IMR-90 (cell line): ENCODE measurements around the gene PRLH. TPM values are rescaled to one million over a fixed set of nuclear protein-coding genes. Genes with fewer than 3 reads are reported as not detected.
A peak's percentile ranks its signal among the peaks of the same experiment; 100 is the strongest.

Experiments
- ATAC-seq: fragments of 200-7000 bp; cut with Tn5 transposase; 2 replicates; pipeline ENCODE4 v1.9.1; 2020; ENCODE audit warnings: low read depth, mild to moderate bottlenecking, moderate library complexity
- BruUV-seq: library from RNA; stranded (reverse); fragments of 400-500 nt; replicated peaks from 2 replicates; lab custom pipeline; 2021; lab: Mats Ljungman, UMichigan
- CTCF ChIA-PET: fragments of 300-600 bp; formaldehyde crosslinking; extraction: SDS; loops from one replicate; lab custom pipeline; 2021; ENCODE audit warnings: antibody characterized with exemption; lab: Yijun Ruan, JAX
- POLR2A ChIA-PET: fragments of 300-600 bp; sonication (Branson Sonifier 250); formaldehyde crosslinking; loops from one replicate; lab custom pipeline; 2022; ENCODE audit warnings: antibody characterized with exemption; ENCODE audit not compliant: unreplicated experiment; lab: Charles Lee
- DNase-seq: peaks from one replicate; pipeline ENCODE4 v3.0.0; 2013
- H2AFZ ChIP-seq: replicated peaks from 2 replicates; pipeline ENCODE3; 2013; ENCODE audit warnings: low read length, mild to moderate bottlenecking; ENCODE audit not compliant: poor library complexity
- H2AK5ac ChIP-seq: 2 replicates; pipeline ENCODE4 v1.6.1; 2013; ENCODE audit warnings: low read depth, low read length, inconsistent platforms
- H2AK9ac ChIP-seq: replicated peaks from 2 replicates; pipeline ENCODE3; 2013; ENCODE audit warnings: mild to moderate bottlenecking, low read depth, low read length, moderate library complexity; ENCODE audit not compliant: poor library complexity
- H2BK120ac ChIP-seq: 2 replicates; pipeline ENCODE4 v1.6.1; 2013; ENCODE audit warnings: low read depth, low read length, inconsistent platforms
- H2BK15ac ChIP-seq: 3 replicates; pipeline ENCODE4 v1.6.1; 2013; ENCODE audit warnings: low read depth, low read length, inconsistent platforms
- H2BK20ac ChIP-seq: 2 replicates; pipeline ENCODE4 v1.6.1; 2013; ENCODE audit warnings: low read depth, mild to moderate bottlenecking, inconsistent platforms, low read length, moderate library complexity
- H2BK5ac ChIP-seq: 2 replicates; pipeline ENCODE4 v1.6.1; 2013; ENCODE audit warnings: mild to moderate bottlenecking, low read depth, low read length, inconsistent platforms; ENCODE audit not compliant: poor library complexity, severe bottlenecking
- H3K14ac ChIP-seq: replicated peaks from 2 replicates; pipeline ENCODE4 v1.6.1; 2013; ENCODE audit warnings: low read depth, low read length, inconsistent platforms
- H3K18ac ChIP-seq: 2 replicates; pipeline ENCODE4 v1.6.1; 2013; ENCODE audit warnings: low read depth, low read length, control low read depth
- H3K23ac ChIP-seq: 2 replicates; pipeline ENCODE4 v1.6.1; 2013; ENCODE audit warnings: low read depth, low read length, inconsistent platforms
- H3K27ac ChIP-seq: 2 replicates; pipeline ENCODE4 v1.5.1; 2013; ENCODE audit warnings: mild to moderate bottlenecking, control low read depth, low read length; ENCODE audit not compliant: insufficient read depth
- H3K27me3 ChIP-seq: 2 replicates; pipeline ENCODE4 v1.6.1; 2013; ENCODE audit warnings: low read length; ENCODE audit not compliant: control insufficient read depth, insufficient read depth
- H3K36me3 ChIP-seq: 2 replicates; pipeline ENCODE4 v1.6.1; 2013; ENCODE audit warnings: low read length, mixed read lengths; ENCODE audit not compliant: control insufficient read depth, insufficient read depth
- H3K4ac ChIP-seq: 2 replicates; pipeline ENCODE4 v1.6.1; 2013; ENCODE audit warnings: low read depth, low read length, inconsistent platforms
- H3K4me1 ChIP-seq: 2 replicates; pipeline ENCODE4 v1.6.1; 2013; ENCODE audit warnings: low read length, mixed read lengths; ENCODE audit not compliant: control insufficient read depth, insufficient read depth
- H3K4me2 ChIP-seq: 2 replicates; pipeline ENCODE4 v1.6.1; 2013; ENCODE audit warnings: low read depth, mild to moderate bottlenecking, control low read depth, low read length, moderate library complexity
- H3K4me3 ChIP-seq: 2 replicates; pipeline ENCODE4 v1.5.1; 2013; ENCODE audit warnings: low read depth, mild to moderate bottlenecking, control low read depth, low read length, moderate library complexity; ENCODE audit not compliant: insufficient read depth
- H3K56ac ChIP-seq: 2 replicates; pipeline ENCODE4 v1.6.1; 2013; ENCODE audit warnings: low read length, inconsistent platforms; ENCODE audit not compliant: insufficient read depth; ENCODE audit errors: extremely low read depth
- H3K79me1 ChIP-seq, 2 experiments: 2 replicates each; pipeline ENCODE4 v1.6.1; 2013; ENCODE audit warnings: low read length in 2 of 2, inconsistent platforms in 1 of 2, low read depth in 1 of 2
- H3K9ac ChIP-seq: 2 replicates; pipeline ENCODE4 v1.6.1; 2013; ENCODE audit warnings: low read depth, low read length, control low read depth
- H3K9me1 ChIP-seq: 2 replicates; pipeline ENCODE4 v1.6.1; 2013; ENCODE audit warnings: low read length, inconsistent platforms; ENCODE audit not compliant: insufficient read depth
- H3K9me3 ChIP-seq: 2 replicates; pipeline ENCODE4 v1.6.1; 2013; ENCODE audit warnings: low read length; ENCODE audit not compliant: control insufficient read depth, insufficient read depth
- H4K20me1 ChIP-seq: 2 replicates; pipeline ENCODE4 v1.6.1; 2013; ENCODE audit warnings: low read length, inconsistent platforms; ENCODE audit not compliant: insufficient read depth
- H4K5ac ChIP-seq: 2 replicates; pipeline ENCODE4 v1.6.1; 2013; ENCODE audit warnings: mild to moderate bottlenecking, low read depth, low read length, control low read depth
- H4K8ac ChIP-seq, 2 experiments: 2 replicates each; pipeline ENCODE4 v1.6.1; 2013; ENCODE audit warnings: low read depth in 2 of 2, low read length in 2 of 2, control low read depth in 1 of 2, inconsistent platforms in 1 of 2
- H4K91ac ChIP-seq: 2 replicates; pipeline ENCODE4 v1.6.1; 2013; ENCODE audit warnings: low read depth, low read length, inconsistent platforms; ENCODE audit not compliant: insufficient read depth
- BHLHE40 ChIP-seq: fragments of 150-350 bp; IDR thresholded peaks from 2 replicates; pipeline ENCODE4 v1.6.1; 2016; ENCODE audit warnings: mild to moderate bottlenecking, low read depth, low read length
- CEBPB ChIP-seq: IDR thresholded peaks from 2 replicates; pipeline ENCODE4 v1.6.1; 2012; ENCODE audit warnings: low read depth, low read length, improper control_type of control experiment
- CHD1 ChIP-seq: IDR thresholded peaks from 2 replicates; pipeline ENCODE4 v1.6.1; 2012; ENCODE audit warnings: low read depth, low read length, improper control_type of control experiment
- CTCF ChIP-seq: conservative IDR thresholded peaks from 2 replicates; pipeline ENCODE4 v1.5.1; 2012; ENCODE audit warnings: mild to moderate bottlenecking, low read depth, low read length, improper control_type of control experiment
- FOS ChIP-seq: fragments of 150-350 bp; IDR thresholded peaks from 2 replicates; pipeline ENCODE4 v1.6.1; 2016; ENCODE audit warnings: low read depth, low read length
- MAZ ChIP-seq: IDR thresholded peaks from 2 replicates; pipeline ENCODE4 v1.6.1; 2012; ENCODE audit warnings: low read depth, mild to moderate bottlenecking, low read length, improper control_type of control experiment, moderate library complexity, borderline replicate concordance
- MXI1 ChIP-seq: IDR thresholded peaks from 2 replicates; pipeline ENCODE4 v1.6.1; 2012; ENCODE audit warnings: low read depth, mild to moderate bottlenecking, low read length, moderate library complexity, borderline replicate concordance
- NFE2L2 ChIP-seq: fragments of 150-350 bp; IDR thresholded peaks from 2 replicates; pipeline ENCODE4 v1.6.1; 2016; ENCODE audit warnings: low read depth, mild to moderate bottlenecking, low read length
- POLR2A ChIP-seq: IDR thresholded peaks from 2 replicates; pipeline ENCODE4 v1.6.1; 2012; ENCODE audit warnings: mild to moderate bottlenecking, low read depth, low read length
- RAD21 ChIP-seq: IDR thresholded peaks from 2 replicates; pipeline ENCODE4 v1.6.1; 2012; ENCODE audit warnings: low read length, improper control_type of control experiment
- RCOR1 ChIP-seq: IDR thresholded peaks from 2 replicates; pipeline ENCODE4 v1.6.1; 2012; ENCODE audit warnings: mild to moderate bottlenecking, low read length, improper control_type of control experiment; ENCODE audit not compliant: insufficient replicate concordance
- RFX5 ChIP-seq: IDR thresholded peaks from 2 replicates; pipeline ENCODE4 v1.8.0; 2012; ENCODE audit warnings: low read depth, mild to moderate bottlenecking, low read length, moderate library complexity
- SMC3 ChIP-seq: fragments of 150-350 bp; IDR thresholded peaks from 2 replicates; pipeline ENCODE4 v1.6.1; 2016; ENCODE audit warnings: low read depth, mild to moderate bottlenecking, antibody characterized with exemption, low read length, moderate library complexity
- USF2 ChIP-seq: fragments of 150-350 bp; IDR thresholded peaks from 2 replicates; pipeline ENCODE4 v1.6.1; 2017; ENCODE audit warnings: mild to moderate bottlenecking, antibody characterized with exemption, low read length, low read depth
- WGBS, 2 experiments: methylation state at CpG; one replicate each; pipeline versions ENCODE4 v1.1.5 to v1.1.7; 2013; ENCODE audit warnings: missing lambda C conversion rate in 2 of 2; ENCODE audit not compliant: insufficient read length in 1 of 2; ENCODE audit errors: extremely low coverage in 2 of 2; 5-methylcytosine and 5-hydroxymethylcytosine counted together
- dilution Hi-C: fragments of 300-500 bp; cut with HindIII; formaldehyde crosslinking; loops from one replicate; pipeline ENCODE4 v1.14.3; 2018; ENCODE audit warnings: low sequenced_read_pairs; ENCODE audit not compliant: unreplicated experiment
- in situ Hi-C: fragments of 300-500 bp; cut with MboI; formaldehyde crosslinking; loops from 3 replicates; pipeline ENCODE4 v1.14.3; 2019; ENCODE audit warnings: low sequenced_read_pairs, inconsistent platforms, mixed read lengths
- intact Hi-C: fragments of 100-400 bp; cut with micrococcal nuclease; formaldehyde crosslinking; loops from 2 replicates; pipeline ENCODE4 v1.10.0; 2022
- polyA plus RNA-seq, 3 experiments: library from polyadenylated mRNA; depleted of rRNA; stranded (reverse); fragments of >200 nt; gene quantifications; 2 replicates each; pipeline ENCODE4 v1.2.3, GENCODE V29; 2012; ENCODE audit warnings: low replicate concordance in 1 of 3
- total RNA-seq: library from RNA; depleted of rRNA; stranded (reverse); fragments of >200 nt; gene quantifications from 2 replicates; pipeline ENCODE4 v1.2.3, GENCODE V29; 2012

PRLH gene
- total and polyA plus RNA-seq, 2 of the 4 experiments (the other 2 are of a cell fraction): not detected

- no TSS peak for BruUV-seq
- H4K8ac ChIP-seq: no peak overlapping the region
- peaks cover 4% of the 10 kb centered on the region; the same call in 1 of the 2 replicates for H3K4me1 ChIP-seq
- in situ Hi-C loops: no loop called here
- no peak overlapping the region for H4K91ac ChIP-seq
- ChIA-PET CTCF (interaction anchor here (1.2 kb wide), 1 partner anchor 28 kb away, joined by 4 read pairs; no protein-coding TSS in a partner anchor), POLR2A (no interaction called here)
- no peaks in the 10 kb centered on the region for H4K20me1 ChIP-seq
- no peak overlapping the region for H3K14ac ChIP-seq
- no peak for DNase-seq
- no peak overlapping the region for H2AK9ac ChIP-seq
- no peak overlapping the region for H3K4ac ChIP-seq
- no peaks in the 10 kb centered on the region for H3K36me3 ChIP-seq
- intact Hi-C loops: no loop called here
- no peak overlapping the region for H3K18ac ChIP-seq
- no peak for TF ChIP-seq MAZ
- TF ChIP-seq NFE2L2: no peak
- TF ChIP-seq POLR2A: no peak
- no peak for TF ChIP-seq CHD1
- no peak for TF ChIP-seq CTCF
- no peak for TF ChIP-seq RAD21
- TF ChIP-seq RFX5: no peak
- no peak for TF ChIP-seq CEBPB
- no peak for TF ChIP-seq RCOR1
- no peak for TF ChIP-seq MXI1
- TF ChIP-seq USF2: no peak
- TF ChIP-seq BHLHE40: no peak
- TF ChIP-seq FOS: no peak
- TF ChIP-seq SMC3: no peak
- peaks cover 1% of the 10 kb centered on the region; the same call in 1 of the 2 replicates for H3K9me1 ChIP-seq
- H3K23ac ChIP-seq: no peak overlapping the region
- no peak for ATAC-seq
- 98% methylated on average over 7 of the region's 13 CpGs; no CpG with 5 or more reads in 1 of the 2 experiments for WGBS, 2 experiments
- no peak overlapping the region for H4K5ac ChIP-seq
- no peak overlapping the region for H3K4me3 ChIP-seq
- H2AFZ ChIP-seq: peak overlapping the region; percentile 25
- H2BK20ac ChIP-seq: no peak overlapping the region
- no peak overlapping the region for H3K9ac ChIP-seq
- H2BK5ac ChIP-seq: no peak overlapping the region
- no peak overlapping the region for H2BK120ac ChIP-seq
- no peaks in the 10 kb centered on the region for H3K9me3 ChIP-seq
- no peak overlapping the region for H2BK15ac ChIP-seq
- no peak overlapping the region for H2AK5ac ChIP-seq
- no peaks in the 10 kb centered on the region; a peak in 1 of 4 replicates for H3K79me1 ChIP-seq
- H3K27me3 ChIP-seq: no peaks in the 10 kb centered on the region
- H3K4me2 ChIP-seq: no peak overlapping the region
- no peak overlapping the region for H3K56ac ChIP-seq
- dilution Hi-C loops: no loop called here
- H3K27ac ChIP-seq: no peak overlapping the region
These were observed 26.1 kb upstream of the PRLH start for GRCh38 chr2:237540223-237540775.
